Cardiac fibroblast (primary cell): ENCODE measurements around the gene ZSCAN12.
"Not testable (repeated sequence)": the region's sequence is repeated elsewhere in the genome, so short reads cannot be mapped to it uniquely, and the experiment has no call there.

Experiments
- DNase-seq, 2 donors: peaks; one replicate each; pipeline versions ENCODE4 v3.0.0 to v3.0.0-alpha.2; 2010; ENCODE audit warnings: low read depth in 2 of 2
- H3K4me3 ChIP-seq, 2 donors: replicated peaks in 1 of 2; 1 replicate in 1 of 2; 2 replicates in 1 of 2; pipeline ENCODE4 v1.5.1; 2011; ENCODE audit warnings: low read depth in 2 of 2, low read length in 2 of 2, mild to moderate bottlenecking in 2 of 2, moderate library complexity in 1 of 2
- CTCF ChIP-seq: IDR thresholded peaks from one replicate; pipeline ENCODE4 v1.5.1; 2011; ENCODE audit warnings: low read depth, mild to moderate bottlenecking, low read length, inconsistent platforms

ZSCAN12 gene

GRCh38 chr6:28368522-28368921 lies 31.0 kb downstream of the ZSCAN12 start:
- no peak for DNase-seq
- no peak overlapping the region for H3K4me3 ChIP-seq
- TF ChIP-seq CTCF, result no peak

GRCh38 chr6:28365590-28365989 lies 34.0 kb downstream of the ZSCAN12 start:
- not testable (repeated sequence) for DNase-seq, H3K4me3 ChIP-seq

- H3K4me3 ChIP-seq, result no peak overlapping the region
- no peak for TF ChIP-seq CTCF
- DNase-seq, result no peak
Measured at GRCh38 chr6:28360961-28361360, 38.6 kb downstream of the ZSCAN12 start.

GRCh38 chr6:28359562-28359961 lies 40.0 kb downstream of the ZSCAN12 start:
- H3K4me3 ChIP-seq, DNase-seq: not testable (repeated sequence)

- H3K4me3 ChIP-seq, result no peak overlapping the region
- DNase-seq, result peak in 1 of 2 donors; percentile 48
- TF ChIP-seq CTCF, result no peak
Measured at GRCh38 chr6:28357036-28357435, 42.5 kb downstream of the ZSCAN12 start.

GRCh38 chr6:28356666-28357020 lies 42.9 kb downstream of the ZSCAN12 start:
- no peak for TF ChIP-seq CTCF
- DNase-seq, result no peak
- no peak overlapping the region for H3K4me3 ChIP-seq

- peak; percentile 65 for TF ChIP-seq CTCF
- peak; percentile 93 for DNase-seq
Measured at GRCh38 chr6:28355743-28356665, 43.5 kb downstream of the ZSCAN12 start.

More at GRCh38 chr6:28355743-28356665, 43.5 kb downstream of the ZSCAN12 start:
- peak overlapping the region; percentile 60 to 62 for H3K4me3 ChIP-seq
